Esophagus squamous epithelium (tissue), 4 donors: Measurements from ENCODE around the gene FOXP1.

Experiments used
- CTCF ChIP-seq, 6 experiments: fragments of 450-650 bp in 4 of 6; fragments of 200-600 bp in 2 of 6; sonication (generic) in 2 of 6; IDR thresholded peaks; one replicate each; pipeline ENCODE4 v1.5.1; 2016 to 2019; ENCODE audit warnings: antibody characterized with exemption in 6 of 6, mild to moderate bottlenecking in 4 of 6, moderate library complexity in 4 of 6
- POLR2A ChIP-seq, 4 donors: fragments of 450-650 bp; IDR thresholded peaks; one replicate each; pipeline ENCODE4 v1.6.1; 2017; ENCODE audit warnings: antibody characterized with exemption in 4 of 4, mild to moderate bottlenecking in 4 of 4, moderate library complexity in 3 of 4

- TF ChIP-seq CTCF (IDR thresholded peaks at IDR 0.05) (no peak), POLR2A (IDR thresholded peaks at IDR 0.05) (no peak)
These were observed 411.3 kb downstream of the FOXP1 start for GRCh38 chr3:71172189-71172588.
